Measurements from ENCODE around the gene COLQ.

COLQ gene

DNA sequence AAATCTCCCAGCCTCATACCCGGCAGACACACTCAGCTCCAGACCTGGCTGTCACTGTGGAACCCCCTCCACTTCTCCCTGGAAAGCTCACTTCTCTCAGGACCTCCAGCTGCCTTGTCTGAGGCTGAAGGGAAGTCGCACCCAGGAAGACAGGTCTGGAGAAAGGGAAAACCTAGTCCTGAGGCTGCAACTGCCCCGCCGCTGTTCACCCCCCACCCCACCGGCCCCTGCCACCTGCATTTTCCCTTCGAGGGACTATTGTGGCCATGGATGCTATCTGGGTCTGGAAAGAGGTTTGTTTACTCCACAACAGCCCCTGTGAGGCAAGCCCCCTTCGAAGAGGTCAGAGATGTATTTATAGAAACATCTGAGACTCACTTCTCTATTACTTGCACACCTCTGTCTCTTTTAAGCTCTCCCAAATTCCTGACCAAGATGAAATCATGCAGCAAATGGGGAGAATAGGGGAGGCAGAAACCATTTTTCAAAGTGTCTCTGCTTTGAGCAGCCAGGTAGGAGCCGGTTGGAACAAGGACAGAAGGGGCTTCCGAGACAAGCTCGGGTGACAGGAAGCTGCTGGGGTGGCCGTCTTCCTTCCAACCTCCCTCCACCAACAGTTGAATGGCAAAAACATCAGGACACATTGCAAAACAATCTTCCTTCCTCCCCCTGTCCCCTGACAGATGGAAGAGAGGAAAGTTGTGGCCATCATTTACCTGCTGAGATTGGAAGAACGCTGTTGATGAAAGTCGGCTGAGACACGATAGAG is 518 bp downstream of the COLQ start:
- in situ Hi-C loops (cut with MboI; ENCODE audit: low sequenced_read_pairs) = no loop called here

GRCh38 chr3:15520185-15520584 is 1.3 kb downstream of the COLQ start:
- in situ Hi-C loops (cut with MboI; ENCODE audit: low sequenced_read_pairs) = no loop called here

GRCh38 chr3:15519096-15519495 is 2.4 kb downstream of the COLQ start:
- in situ Hi-C loops (cut with MboI; ENCODE audit: low sequenced_read_pairs) = no loop called here

- in situ Hi-C loops (cut with MboI; ENCODE audit: low sequenced_read_pairs) = no loop called here
Observed at GRCh38 chr3:15514663-15515340, 6.7 kb downstream of the COLQ start.

GRCh38 chr3:15513810-15514662 is 7.5 kb downstream of the COLQ start:
- in situ Hi-C loops (cut with MboI; ENCODE audit: low sequenced_read_pairs) = no loop called here

- in situ Hi-C loops (cut with MboI; ENCODE audit: low sequenced_read_pairs) = no loop called here
Observed at GRCh38 chr3:15513116-15513515, 8.4 kb downstream of the COLQ start.

GRCh38 chr3:15512166-15512565 is 9.3 kb downstream of the COLQ start:
- in situ Hi-C loops (cut with MboI; ENCODE audit: low sequenced_read_pairs) = no loop called here

DNA sequence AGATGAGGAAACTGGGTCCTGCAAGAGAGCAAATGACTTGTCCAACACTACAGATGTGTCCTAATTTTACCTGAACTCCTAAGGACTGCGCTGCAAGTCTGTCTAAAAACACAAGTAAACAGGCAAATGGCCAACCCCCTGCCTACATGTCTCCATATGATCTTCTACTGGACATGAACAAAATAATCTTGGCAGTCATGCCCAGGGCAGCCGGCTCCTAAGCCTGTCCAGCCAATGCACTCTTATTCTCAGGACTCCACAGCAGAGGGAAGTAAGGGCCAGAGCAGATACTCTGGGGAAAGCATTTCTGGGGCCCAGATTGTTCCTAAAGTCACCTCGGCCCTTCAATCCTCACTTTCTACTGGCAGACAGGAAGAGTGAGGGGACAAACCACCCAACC is 10.3 kb downstream of the COLQ start:
- in situ Hi-C loops (cut with MboI; ENCODE audit: low sequenced_read_pairs) = no loop called here

DNA sequence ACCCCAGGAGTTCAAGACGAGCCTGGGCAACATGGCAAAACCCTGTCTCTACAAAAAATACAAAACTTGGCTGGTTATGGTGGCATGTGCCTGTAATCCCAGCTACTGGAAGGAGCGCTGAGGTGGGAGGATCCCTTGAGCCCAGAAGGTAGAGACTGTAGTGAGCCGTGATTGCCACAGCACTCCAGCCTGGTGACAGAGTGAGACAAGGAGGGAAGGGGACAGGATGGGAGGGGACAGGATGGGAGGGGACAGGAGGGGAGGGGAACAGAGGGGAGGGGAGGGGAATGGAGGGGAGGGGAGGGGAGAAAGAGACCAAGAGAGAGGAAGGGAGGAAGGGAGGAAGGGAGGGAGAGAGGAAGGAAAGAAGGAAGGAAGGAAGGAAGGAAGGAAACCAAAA is 11.0 kb downstream of the COLQ start:
- in situ Hi-C loops (cut with MboI; ENCODE audit: low sequenced_read_pairs) = no loop called here

DNA sequence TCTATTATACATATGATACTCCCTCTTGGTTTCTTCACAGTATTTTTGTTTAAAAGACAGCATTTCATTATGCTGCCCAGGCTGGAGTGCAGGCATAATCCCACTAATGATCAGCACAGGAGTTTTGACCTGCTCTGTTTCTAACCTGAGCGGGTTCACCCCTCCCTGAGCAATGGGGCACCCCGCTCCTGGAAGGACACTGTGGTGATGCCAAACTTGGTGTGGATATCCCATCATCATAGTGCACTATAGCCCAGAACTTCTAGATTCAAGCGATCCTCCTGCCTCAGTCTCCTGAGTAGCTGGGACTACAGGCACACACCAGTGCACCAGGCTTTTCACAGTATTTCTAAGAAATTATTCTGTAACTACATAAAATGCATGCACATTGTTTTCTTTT is 14.9 kb downstream of the COLQ start:
- in situ Hi-C loops (cut with MboI; ENCODE audit: low sequenced_read_pairs) = no loop called here

DNA sequence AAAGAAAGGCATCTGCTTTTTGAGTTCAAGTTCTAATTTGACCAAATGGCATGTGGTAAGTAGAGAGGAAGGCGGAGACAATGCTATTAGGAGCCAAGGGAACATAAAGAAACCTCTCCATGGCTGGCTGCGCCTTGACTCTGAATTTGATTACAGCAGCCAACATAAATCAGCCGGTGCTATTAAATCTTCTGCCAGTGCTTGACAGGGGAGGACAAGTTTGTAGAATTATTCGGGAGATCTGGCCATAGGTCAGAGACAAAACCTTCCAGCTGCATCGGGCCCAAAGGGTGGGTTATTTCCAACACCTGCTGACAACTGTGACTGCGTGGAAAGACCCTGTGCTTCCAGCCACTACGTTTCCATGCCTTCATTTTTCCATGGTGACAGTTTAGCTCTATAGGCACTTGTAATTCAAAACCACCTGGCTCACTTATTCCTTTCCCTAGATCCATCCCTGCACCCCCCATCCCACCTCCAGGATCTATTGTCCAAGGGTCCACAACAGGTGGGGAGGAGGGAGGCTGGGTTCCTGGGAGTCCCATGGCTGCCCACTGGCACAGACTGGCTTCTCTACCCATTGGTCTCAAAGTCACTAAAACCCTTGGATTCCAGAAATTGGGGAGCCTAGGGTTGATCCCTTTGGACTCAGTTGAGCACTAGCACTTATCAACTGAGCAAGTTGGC is 15.9 kb downstream of the COLQ start:
- in situ Hi-C loops (cut with MboI; ENCODE audit: low sequenced_read_pairs) = no loop called here

DNA sequence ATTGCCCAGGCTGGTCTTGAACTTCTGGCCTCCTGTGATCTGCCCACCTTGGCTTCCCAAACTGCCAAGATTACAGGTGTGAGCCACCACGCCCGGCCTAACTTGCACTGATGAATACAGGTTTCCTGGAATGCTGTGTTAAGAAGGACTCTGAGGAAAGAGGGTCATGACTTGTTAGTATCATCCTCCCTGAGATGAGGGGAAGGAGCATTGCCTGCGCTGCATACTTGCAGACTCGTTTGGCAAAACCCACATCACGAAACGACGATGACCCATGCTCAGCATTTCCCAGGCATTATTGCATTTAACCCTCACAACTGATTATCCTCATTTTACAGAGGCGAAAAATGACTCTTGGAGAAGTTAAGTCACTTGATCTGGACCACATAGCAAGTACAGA is 18.9 kb downstream of the COLQ start:
- in situ Hi-C loops (cut with MboI; ENCODE audit: low sequenced_read_pairs) = no loop called here

- in situ Hi-C loops (cut with MboI; ENCODE audit: low sequenced_read_pairs) = no loop called here
Observed at GRCh38 chr3:15501126-15501525, 20.4 kb downstream of the COLQ start.

- in situ Hi-C loops (cut with MboI; ENCODE audit: low sequenced_read_pairs) = no loop called here
Observed at GRCh38 chr3:15500107-15500724, 21.3 kb downstream of the COLQ start.

DNA sequence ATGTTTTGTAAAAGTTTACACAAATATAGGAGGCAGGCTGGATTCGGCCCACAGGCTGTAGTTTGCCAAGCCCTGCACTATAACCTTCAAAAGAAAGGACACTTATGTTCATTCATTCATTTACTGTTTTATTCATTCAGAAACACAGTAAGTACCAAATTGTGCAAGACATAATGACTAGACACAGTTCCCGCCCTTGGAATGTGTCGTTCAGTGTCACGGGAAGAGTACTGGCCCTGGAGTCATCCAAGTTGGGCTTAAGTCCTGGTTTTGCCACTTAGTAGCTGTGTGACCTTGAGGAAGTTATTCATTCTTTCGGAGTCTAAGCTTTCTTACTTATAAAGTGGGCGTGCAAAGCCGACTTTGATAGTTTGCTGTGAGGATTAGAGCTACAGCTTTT is 22.0 kb downstream of the COLQ start:
- in situ Hi-C loops (cut with MboI; ENCODE audit: low sequenced_read_pairs) = no loop called here

DNA sequence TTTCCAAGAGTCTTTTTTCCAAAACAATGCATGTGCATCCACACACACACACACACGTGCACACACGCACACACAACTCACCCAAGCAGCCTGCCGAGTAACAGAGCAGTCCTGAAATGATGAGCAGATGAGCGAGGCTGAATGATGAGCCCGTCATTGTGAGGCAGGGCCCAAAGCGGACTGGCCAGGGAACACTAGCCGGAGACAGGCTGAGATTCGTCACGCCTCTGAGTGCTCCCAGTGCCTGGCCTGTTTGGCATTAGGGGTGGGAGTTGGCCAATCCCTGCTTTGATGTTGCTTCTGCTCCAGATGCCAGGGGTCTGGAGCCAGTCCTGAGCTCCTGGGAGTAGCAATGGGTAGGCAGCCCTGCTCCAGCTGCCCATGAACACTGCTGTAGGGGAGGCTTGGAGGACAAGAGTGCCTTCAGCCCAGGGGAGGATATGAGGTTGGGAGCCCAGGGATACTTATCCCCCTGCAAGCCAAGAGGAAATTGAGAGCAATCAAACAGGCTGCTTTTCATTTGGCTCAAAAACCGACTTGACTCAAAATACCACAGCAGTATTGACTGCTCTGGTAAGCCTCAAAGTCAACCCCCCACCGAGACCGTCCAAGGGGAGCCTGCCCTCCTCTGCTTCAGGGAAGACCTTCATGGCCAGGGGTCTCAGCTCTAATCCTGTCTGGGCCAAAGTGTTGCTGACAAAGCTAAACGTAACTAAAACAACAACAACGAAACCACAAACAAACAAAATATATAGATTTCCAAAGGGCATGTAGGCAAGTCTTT is 22.9 kb downstream of the COLQ start:
- in situ Hi-C loops (cut with MboI; ENCODE audit: low sequenced_read_pairs) = no loop called here

DNA sequence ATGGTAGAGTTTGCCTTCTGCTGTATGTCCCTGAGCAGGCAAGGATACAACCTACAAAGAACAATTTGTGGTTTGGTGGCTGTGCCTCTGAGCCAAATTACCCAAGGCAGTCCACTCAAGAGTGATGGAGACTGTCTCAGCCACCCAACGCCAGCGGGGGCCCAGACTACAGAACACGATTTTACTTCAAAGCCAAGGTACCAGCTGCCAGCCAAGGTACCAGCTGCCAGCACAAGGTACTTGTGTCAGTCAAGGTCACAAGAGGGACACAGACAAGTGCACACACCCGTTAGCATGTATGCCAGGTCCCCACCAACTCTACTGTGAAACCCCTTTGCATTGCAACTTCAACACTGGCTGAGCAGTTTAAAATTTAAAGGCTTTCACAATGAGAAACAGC is 23.5 kb downstream of the COLQ start:
- in situ Hi-C loops (cut with MboI; ENCODE audit: low sequenced_read_pairs) = no loop called here

DNA sequence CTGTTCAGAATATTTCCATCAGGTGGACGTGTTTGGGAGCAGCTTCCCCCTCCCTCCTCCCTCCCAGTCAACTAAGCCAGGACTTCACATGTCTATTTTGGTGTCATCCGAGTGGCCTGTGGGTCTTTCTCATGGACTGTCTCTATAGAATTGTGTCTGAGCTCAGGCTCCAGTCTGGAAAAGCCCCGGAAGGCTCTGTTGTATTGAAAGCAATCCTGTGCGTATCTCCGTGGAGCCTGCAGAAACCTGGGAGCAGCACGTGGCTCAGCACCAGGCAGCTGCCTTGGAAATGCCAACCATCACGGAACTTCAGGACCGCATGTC is 25.2 kb downstream of the COLQ start:
- in situ Hi-C loops (cut with MboI; ENCODE audit: low sequenced_read_pairs) = no loop called here

DNA sequence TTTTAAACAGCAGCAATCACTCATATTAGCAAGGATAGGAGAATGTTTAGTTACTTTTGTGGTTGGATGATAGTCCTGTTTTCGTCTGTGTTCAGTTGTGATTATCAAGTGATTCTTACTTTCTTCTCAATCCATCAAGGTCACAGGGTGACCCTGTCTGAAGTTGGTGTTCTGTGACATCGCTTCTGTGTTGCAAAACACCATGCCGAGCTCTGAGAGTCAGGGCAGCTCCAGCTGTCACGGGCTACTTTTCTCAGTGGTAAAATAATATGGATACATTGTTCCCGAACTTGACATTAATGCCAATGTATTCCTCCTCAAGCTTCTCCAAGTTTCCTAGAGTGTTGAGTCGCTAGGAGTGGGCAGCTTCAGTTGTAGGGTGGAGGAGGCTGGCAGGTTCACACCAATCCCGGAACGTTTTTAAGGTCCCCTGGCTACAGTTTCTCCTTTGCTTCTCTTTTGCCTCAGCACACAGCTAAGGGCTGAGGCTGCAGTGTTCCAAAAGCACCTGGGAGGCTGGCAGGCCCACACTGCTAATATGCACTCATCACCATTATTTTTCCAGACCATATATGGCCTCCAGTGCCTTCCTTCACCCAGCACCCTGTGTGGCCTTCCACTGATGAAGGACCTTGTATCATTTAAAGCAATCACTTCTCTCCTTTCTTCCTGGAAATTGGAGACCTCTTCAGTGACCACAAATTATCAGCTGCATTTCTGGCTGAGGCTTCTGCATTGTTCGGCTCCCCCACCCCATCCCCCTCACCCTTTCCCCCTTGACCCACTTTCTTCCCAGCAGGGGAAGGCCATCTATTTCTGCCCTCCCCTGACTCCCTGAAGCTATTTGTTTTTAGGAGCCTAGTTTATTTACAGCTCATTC is 25.8 kb downstream of the COLQ start:
- in situ Hi-C loops (cut with MboI; ENCODE audit: low sequenced_read_pairs) = no loop called here
